CD14-positive monocyte (primary cell): Measurements from ENCODE around the gene PRDM5. TPM values are rescaled to one million over a fixed set of nuclear protein-coding genes. Genes with fewer than 3 reads are reported as not detected.

ENCODE experiments used
- DNase-seq, 3 donors: peaks; one replicate each; pipeline ENCODE4 v3.0.0-alpha.2; 2011 to 2022
- H2AFZ ChIP-seq: 2 replicates; pipeline ENCODE4 v1.6.0; 2012; ENCODE audit warnings: mild to moderate bottlenecking, low read depth, low read length, inconsistent platforms; ENCODE audit not compliant: insufficient read depth, poor library complexity, severe bottlenecking
- H3K27ac ChIP-seq, 2 donors: 1 replicate in 1 of 2; 2 replicates in 1 of 2; pipeline ENCODE4 v1.5.1; 2012 to 2013; ENCODE audit warnings: low read length in 2 of 2, control low read depth in 1 of 2, inconsistent platforms in 1 of 2, low read depth in 1 of 2, mild to moderate bottlenecking in 1 of 2
- H3K27me3 ChIP-seq, 2 donors: one replicate each; pipeline versions ENCODE4 v1.6.0 to v1.6.1; 2011 to 2013; ENCODE audit warnings: low read length in 2 of 2; ENCODE audit not compliant: control insufficient read depth in 2 of 2, insufficient read depth in 2 of 2
- H3K36me3 ChIP-seq, 2 donors: replicated peaks in 1 of 2; 1 replicate in 1 of 2; 2 replicates in 1 of 2; pipeline versions ENCODE4 v1.5.1 to v1.6.1; 2012 to 2013; ENCODE audit warnings: low read length in 2 of 2, control low read depth in 1 of 2, inconsistent platforms in 1 of 2, mild to moderate bottlenecking in 1 of 2; ENCODE audit not compliant: insufficient read depth in 2 of 2, control insufficient read depth in 1 of 2
- H3K4me1 ChIP-seq, 2 donors: 1 replicate in 1 of 2; 2 replicates in 1 of 2; pipeline versions ENCODE4 v1.5.1 to v1.6.1; 2012 to 2013; ENCODE audit warnings: low read length in 2 of 2, control low read depth in 1 of 2, inconsistent platforms in 1 of 2, mild to moderate bottlenecking in 1 of 2, moderate library complexity in 1 of 2; ENCODE audit not compliant: insufficient read depth in 2 of 2, control insufficient read depth in 1 of 2
- H3K4me2 ChIP-seq: replicated peaks from 2 replicates; pipeline ENCODE3; 2012; ENCODE audit warnings: low read length, moderate library complexity, mild to moderate bottlenecking; ENCODE audit not compliant: poor library complexity, severe bottlenecking; ENCODE audit errors: extremely low read depth
- H3K4me3 ChIP-seq, 3 experiments: fragments of 200-600 bp in 1 of 3; sonication (generic) in 1 of 3; replicated peaks in 1 of 3; 1 replicate in 2 of 3; 2 replicates in 1 of 3; pipeline ENCODE4 v1.5.1; 2011 to 2013; ENCODE audit warnings: low read length in 3 of 3, mild to moderate bottlenecking in 3 of 3, control low read depth in 2 of 3, low read depth in 2 of 3, inconsistent platforms in 1 of 3, moderate library complexity in 1 of 3
- H3K79me2 ChIP-seq: 2 replicates; pipeline ENCODE4 v1.6.0; 2012; ENCODE audit warnings: mild to moderate bottlenecking, control low read depth, inconsistent platforms, low read length, moderate library complexity; ENCODE audit not compliant: insufficient read depth
- H3K9ac ChIP-seq: 2 replicates; pipeline ENCODE4 v1.6.0; 2017; ENCODE audit warnings: low read length, mild to moderate bottlenecking; ENCODE audit not compliant: insufficient read depth, poor library complexity, severe bottlenecking
- H3K9me3 ChIP-seq, 2 donors: replicated peaks in 1 of 2; 1 replicate in 1 of 2; 2 replicates in 1 of 2; pipeline versions ENCODE4 v1.5.1 to v1.6.1; 2012 to 2013; ENCODE audit warnings: low read length in 2 of 2, control low read depth in 1 of 2; ENCODE audit not compliant: control insufficient read depth in 1 of 2, insufficient read depth in 1 of 2
- H4K20me1 ChIP-seq: 2 replicates; pipeline ENCODE4 v1.6.0; 2012; ENCODE audit warnings: mild to moderate bottlenecking, low read length, control low read depth, moderate library complexity; ENCODE audit not compliant: insufficient read depth
- H3K27ac Mint-ChIP-seq, 7 donors: one replicate each; pipeline ENCODE4 v1.8.0; 2020; ENCODE audit warnings: mild to moderate bottlenecking in 7 of 7, mixed read lengths in 7 of 7, moderate library complexity in 6 of 7, inconsistent platforms in 2 of 7
- H3K27me3 Mint-ChIP-seq, 3 donors: one replicate each; pipeline ENCODE4 v1.8.0; 2021 to 2022; ENCODE audit warnings: low read depth in 3 of 3, mild to moderate bottlenecking in 3 of 3, mixed read lengths in 3 of 3, moderate library complexity in 3 of 3, inconsistent platforms in 1 of 3
- H3K36me3 Mint-ChIP-seq, 2 donors: one replicate each; pipeline ENCODE4 v1.8.0; 2020; ENCODE audit warnings: mixed read lengths in 2 of 2, inconsistent platforms in 1 of 2, mild to moderate bottlenecking in 1 of 2
- H3K4me1 Mint-ChIP-seq: one replicate; pipeline ENCODE4 v1.8.0; 2020; ENCODE audit warnings: mild to moderate bottlenecking, mixed read lengths
- H3K4me3 Mint-ChIP-seq, 2 donors: one replicate each; pipeline ENCODE4 v1.8.0; 2020; ENCODE audit warnings: mild to moderate bottlenecking in 2 of 2, mixed read lengths in 2 of 2, moderate library complexity in 1 of 2
- H3K9me3 Mint-ChIP-seq, 7 donors: one replicate each; pipeline ENCODE4 v1.8.0; 2020 to 2022; ENCODE audit warnings: mixed read lengths in 7 of 7, mild to moderate bottlenecking in 6 of 7, moderate library complexity in 6 of 7, inconsistent platforms in 2 of 7
- WGBS: methylation state at CpG from one replicate; pipeline ENCODE4 v1.1.5; 2013; ENCODE audit warnings: missing lambda C conversion rate; ENCODE audit not compliant: insufficient coverage; 5-methylcytosine and 5-hydroxymethylcytosine counted together
- intact Hi-C, 2 donors: fragments of 100-400 bp; cut with micrococcal nuclease; formaldehyde crosslinking; loops; one replicate each; pipeline versions ENCODE4 v1.15.0 to v1.15.1; 2023
- polyA plus RNA-seq, 3 donors: library from polyadenylated mRNA; depleted of rRNA in 1 of 3; unstranded in 2 of 3; stranded (reverse) in 1 of 3; fragments of 300-500 nt in 2 of 3; fragments of >200 nt in 1 of 3; fragmentation: Illumina TruSeq in 2 of 3; gene quantifications; 1 replicate in 2 of 3; 2 replicates in 1 of 3; pipeline ENCODE4 v1.2.3, GENCODE V29; 2012 to 2021
- TF ChIP-seq, protein P1 (sequence below): fragments of 200-600 bp; IDR thresholded peaks from one replicate; pipeline ENCODE4 v1.8.0; 2022; ENCODE audit warnings: antibody characterized with exemption, mild to moderate bottlenecking

Gene PRDM5
- polyA plus RNA-seq, 3 donors: 0.12 to 0.25 (median 0.17) TPM

- no peak overlapping the region for H3K9ac ChIP-seq
- Mint-ChIP-seq H3K4me3 (no peak overlapping the region), H3K27ac (no peak overlapping the region), H3K36me3 (no peaks in the 10 kb centered on the region), H3K9me3 (peaks cover 0 to 5% (median under 1%) of the 10 kb centered on the region in 7 donors), H3K27me3 (no peaks in the 10 kb centered on the region), H3K4me1 (no peaks in the 10 kb centered on the region)
- no peaks in the 10 kb centered on the region for H3K9me3 ChIP-seq
- no peaks in the 10 kb centered on the region for H3K4me1 ChIP-seq
- no peak overlapping the region for H3K27ac ChIP-seq
- WGBS: no CpG with 5 or more reads among the region's 6 CpGs
- H3K4me2 ChIP-seq: no peak overlapping the region
- intact Hi-C loops: no loop called here
- no peaks in the 10 kb centered on the region for H4K20me1 ChIP-seq
- H3K36me3 ChIP-seq: no peaks in the 10 kb centered on the region
- TF ChIP-seq, protein P1, sequence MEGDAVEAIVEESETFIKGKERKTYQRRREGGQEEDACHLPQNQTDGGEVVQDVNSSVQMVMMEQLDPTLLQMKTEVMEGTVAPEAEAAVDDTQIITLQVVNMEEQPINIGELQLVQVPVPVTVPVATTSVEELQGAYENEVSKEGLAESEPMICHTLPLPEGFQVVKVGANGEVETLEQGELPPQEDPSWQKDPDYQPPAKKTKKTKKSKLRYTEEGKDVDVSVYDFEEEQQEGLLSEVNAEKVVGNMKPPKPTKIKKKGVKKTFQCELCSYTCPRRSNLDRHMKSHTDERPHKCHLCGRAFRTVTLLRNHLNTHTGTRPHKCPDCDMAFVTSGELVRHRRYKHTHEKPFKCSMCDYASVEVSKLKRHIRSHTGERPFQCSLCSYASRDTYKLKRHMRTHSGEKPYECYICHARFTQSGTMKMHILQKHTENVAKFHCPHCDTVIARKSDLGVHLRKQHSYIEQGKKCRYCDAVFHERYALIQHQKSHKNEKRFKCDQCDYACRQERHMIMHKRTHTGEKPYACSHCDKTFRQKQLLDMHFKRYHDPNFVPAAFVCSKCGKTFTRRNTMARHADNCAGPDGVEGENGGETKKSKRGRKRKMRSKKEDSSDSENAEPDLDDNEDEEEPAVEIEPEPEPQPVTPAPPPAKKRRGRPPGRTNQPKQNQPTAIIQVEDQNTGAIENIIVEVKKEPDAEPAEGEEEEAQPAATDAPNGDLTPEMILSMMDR: no peak
- no peaks in the 10 kb centered on the region for H3K27me3 ChIP-seq
- no peak overlapping the region for H2AFZ ChIP-seq
- H3K4me3 ChIP-seq: no peak overlapping the region
- DNase-seq: no peak
- H3K79me2 ChIP-seq: no peaks in the 10 kb centered on the region
Measured at GRCh38 chr4:120826853-120827252, 95.7 kb downstream of the PRDM5 start.

GRCh38 chr4:120826449-120826848 lies 96.1 kb downstream of the PRDM5 start:
- intact Hi-C loops: no loop called here
- Histone ChIP-seq H3K9ac (no peak overlapping the region), H3K36me3 (no peaks in the 10 kb centered on the region), H3K27ac (no peak overlapping the region), H4K20me1 (no peaks in the 10 kb centered on the region), H3K9me3 (no peaks in the 10 kb centered on the region), H3K79me2 (no peaks in the 10 kb centered on the region), H3K27me3 (no peaks in the 10 kb centered on the region), H3K4me2 (no peak overlapping the region), H3K4me3 (no peak overlapping the region), H2AFZ (no peak overlapping the region), H3K4me1 (no peaks in the 10 kb centered on the region)
- Mint-ChIP-seq H3K36me3 (no peaks in the 10 kb centered on the region), H3K9me3 (peaks cover 0 to 5% (median 2%) of the 10 kb centered on the region in 7 donors), H3K4me3 (no peak overlapping the region), H3K27ac (no peak overlapping the region), H3K4me1 (no peaks in the 10 kb centered on the region), H3K27me3 (no peaks in the 10 kb centered on the region)
- TF ChIP-seq, protein P1: no peak
- no peak for DNase-seq
- WGBS: 60% methylated on average over 1 of the region's 1 CpG
